Measurements from ENCODE around the gene ADGRG1. TPM values are rescaled to one million over a fixed set of nuclear protein-coding genes. Genes with fewer than 3 reads are reported as not detected.
A peak's percentile ranks its signal among the peaks of the same experiment; 100 is the strongest.

Gene ADGRG1
- total and polyA plus RNA-seq, 12 donors = 11.1 to 46.3 (median 19.0) TPM

DNA sequence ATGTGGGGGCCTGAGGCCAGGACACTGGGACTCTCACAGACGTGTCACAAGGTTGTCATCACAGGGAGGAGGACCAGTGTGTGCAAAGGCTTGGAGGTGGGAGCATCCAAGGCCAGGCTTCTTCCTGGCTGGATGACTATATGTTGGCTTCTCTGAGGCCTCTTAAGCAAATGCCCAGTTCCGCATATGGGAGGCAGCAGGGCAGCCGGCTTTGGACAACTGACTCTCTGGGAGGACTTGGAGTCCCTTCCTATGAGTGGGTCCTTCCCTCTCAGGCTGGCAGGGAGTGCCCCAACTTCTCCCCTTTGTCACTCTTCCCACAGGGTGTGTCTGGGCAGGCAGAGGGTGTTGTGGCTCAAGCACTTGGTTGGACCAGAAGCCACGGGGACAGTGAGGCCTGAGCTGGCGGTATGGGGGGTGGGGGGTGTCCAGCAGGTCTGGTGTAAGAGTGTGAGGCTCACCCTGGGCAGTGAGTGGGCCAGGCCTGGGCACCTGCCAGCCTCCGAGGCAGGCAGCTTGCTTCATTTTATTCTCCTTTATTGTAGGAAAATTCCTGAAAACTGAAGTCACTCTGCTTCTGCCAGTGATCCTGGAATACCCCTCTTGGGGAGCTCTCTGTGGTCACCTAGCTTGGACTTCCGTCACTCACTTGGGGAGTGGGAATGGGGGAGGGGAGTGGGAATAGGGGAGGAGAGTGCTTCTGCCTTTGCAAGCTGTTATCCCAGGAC, 14.9 kb downstream of the ADGRG1 start:
- H3K4me1 ChIP-seq = peaks cover 11 to 94% (median 65%) of the 10 kb centered on the region in 9 donors
- TF ChIP-seq CTCF (IDR thresholded peaks at IDR 0.05) = no peak
- no peaks in the 10 kb centered on the region for H3K9me3 ChIP-seq
- DNase-seq (no peak), ATAC-seq (no peak)
- no peak overlapping the region for H3K4me3 ChIP-seq
- H3K36me3 ChIP-seq = peaks cover 0 to 5% (median 0%) of the 10 kb centered on the region in 9 donors
- H3K27ac ChIP-seq = peak overlapping the region; percentile 39 to 71 (median 62)
- intact Hi-C loops (cut with DNase I) = no loop called here
- H3K27me3 ChIP-seq = peaks cover 0 to 10% (median 0%) of the 10 kb centered on the region in 7 donors
- WGBS, 2 donors = 55 to 57% methylated on average over 7 of the region's 7 CpGs

DNA sequence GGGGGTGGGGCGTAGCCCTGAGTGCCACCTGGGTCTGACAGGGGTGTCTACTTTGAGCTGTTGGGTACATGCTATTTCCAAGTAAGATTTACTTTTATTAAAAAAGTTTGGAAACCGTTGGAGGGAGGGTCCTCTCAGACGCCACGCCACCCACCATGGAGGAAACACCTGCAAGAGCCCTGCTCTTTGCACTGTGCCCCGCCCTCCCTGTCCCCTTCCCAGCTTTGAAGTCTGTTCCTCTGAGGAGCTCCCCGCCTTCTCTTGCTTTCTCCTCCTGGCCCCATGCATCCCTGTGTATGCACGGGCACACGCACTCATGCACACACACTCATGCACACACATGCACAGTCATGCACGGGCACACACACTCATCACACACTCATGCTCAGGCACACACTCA, 15.5 kb downstream of the ADGRG1 start:
- H3K4me1 ChIP-seq = peaks cover 14 to 94% (median 63%) of the 10 kb centered on the region in 9 donors
- TF ChIP-seq CTCF (IDR thresholded peaks at IDR 0.05) = no peak
- H3K36me3 ChIP-seq = peaks cover 0 to 5% (median 0%) of the 10 kb centered on the region in 9 donors
- H3K27ac ChIP-seq = peak overlapping the region in 7 of 10 donors; percentile 60 to 71 (median 66)
- 55 to 58% methylated on average over 9 of the region's 9 CpGs for WGBS, 2 donors
- intact Hi-C loops (cut with DNase I) = no loop called here
- ATAC-seq (no peak), DNase-seq (no peak)
- no peak overlapping the region for H3K4me3 ChIP-seq
- no peaks in the 10 kb centered on the region for H3K9me3 ChIP-seq
- peaks cover 0 to 14% (median 0%) of the 10 kb centered on the region in 7 donors for H3K27me3 ChIP-seq

DNA sequence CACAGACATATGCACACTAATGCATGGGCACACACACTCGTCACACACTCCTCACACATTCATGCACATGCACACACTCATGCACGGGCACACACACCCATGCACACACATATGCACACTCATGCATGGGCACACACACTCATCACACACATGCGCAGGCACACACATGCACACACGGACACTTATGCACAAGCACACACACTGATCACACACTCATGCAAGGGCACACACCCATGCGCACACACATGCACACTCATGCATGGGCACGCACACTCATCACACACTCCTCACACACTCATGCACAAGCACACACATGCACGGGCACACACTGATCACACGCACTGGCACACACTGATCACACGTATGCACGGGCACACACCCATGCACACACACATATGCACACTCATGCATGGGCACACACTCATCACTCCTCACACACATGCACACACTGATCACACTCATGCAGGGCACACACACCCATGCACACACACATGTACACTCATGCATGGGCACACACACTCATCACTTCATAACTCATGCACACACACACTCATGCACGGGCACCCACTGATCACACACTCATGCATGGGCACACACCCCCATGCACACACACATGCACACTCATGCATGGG, 16.1 kb downstream of the ADGRG1 start:
- intact Hi-C loops (cut with DNase I) = loop anchor here in 7 of 10 donors (5.0 kb wide), 2 partner anchors 42 to 52 kb away; no protein-coding TSS in a partner anchor
- 87 to 94% methylated on average over 11 of the region's 11 CpGs for WGBS, 2 donors

More for the DNA sequence above, 16.1 kb downstream of the ADGRG1 start:
- Histone ChIP-seq H3K4me1 (peaks cover 9 to 88% (median 57%) of the 10 kb centered on the region in 9 donors), H3K4me3 (no peak overlapping the region), H3K27me3 (peaks cover 0 to 14% (median 0%) of the 10 kb centered on the region in 7 donors), H3K36me3 (peaks cover 0 to 5% (median 0%) of the 10 kb centered on the region in 9 donors), H3K9me3 (no peaks in the 10 kb centered on the region), H3K27ac (peak overlapping the region in 3 of 10 donors; percentile 74 to 92 (median 78))
- ATAC-seq (no peak), DNase-seq (no peak)
- TF ChIP-seq CTCF (IDR thresholded peaks at IDR 0.05) = no peak
